Mammary epithelial cell (primary cell): Measurements from ENCODE around the gene EXTL2.

Experiments
- CTCF ChIP-seq, 2 donors: IDR thresholded peaks in 1 of 2; conservative IDR thresholded peaks in 1 of 2; 2 replicates each; pipeline ENCODE4 v1.5.1; 2011 to 2012; ENCODE audit warnings: inconsistent platforms in 2 of 2, low read length in 2 of 2, mild to moderate bottlenecking in 2 of 2, control low read depth in 1 of 2, low read depth in 1 of 2; ENCODE audit not compliant: insufficient read depth in 1 of 2; ENCODE audit errors: extremely low read depth in 1 of 2
- EZH2 ChIP-seq: IDR thresholded peaks from 2 replicates; pipeline ENCODE4 v1.6.1; 2012; ENCODE audit warnings: low read length, inconsistent platforms, borderline replicate concordance

GRCh38 chr1:100909018-100909417 is 14.4 kb upstream of the EXTL2 start:
- no peak for TF ChIP-seq CTCF (conservative IDR thresholded peaks at IDR 0.05 in 1 of 2, IDR thresholded peaks at IDR 0.05 in 1 of 2; ENCODE audit: extremely low read depth in 1 of 2, insufficient read depth in 1 of 2, low read depth in 1 of 2, low read length in 2 of 2)
- TF ChIP-seq EZH2 = no peak
